Fibroblast of lung (primary cell): ENCODE results near the gene TES. TPM values are rescaled to one million over a fixed set of nuclear protein-coding genes. Genes with fewer than 3 reads are reported as not detected.

Source experiments
- DNase-seq, 2 donors: peaks; one replicate each; pipeline versions ENCODE4 v3.0.0 to v3.0.0-alpha.2; 2010; ENCODE audit warnings: low read depth in 2 of 2
- H2AFZ ChIP-seq: 2 replicates; pipeline ENCODE4 v1.5.1; 2012; ENCODE audit warnings: low read length, control low read depth, inconsistent platforms
- H3K27ac ChIP-seq: 2 replicates; pipeline ENCODE4 v1.5.1; 2011; ENCODE audit warnings: low read length, control low read depth; ENCODE audit not compliant: insufficient read depth
- H3K27me3 ChIP-seq: 2 replicates; pipeline ENCODE4 v1.5.1; 2011; ENCODE audit warnings: mild to moderate bottlenecking, low read length; ENCODE audit not compliant: control insufficient read depth, insufficient read depth
- H3K36me3 ChIP-seq: 2 replicates; pipeline ENCODE4 v1.5.1; 2011; ENCODE audit warnings: low read length; ENCODE audit not compliant: control insufficient read depth, insufficient read depth
- H3K4me1 ChIP-seq: 2 replicates; pipeline ENCODE4 v1.5.1; 2011; ENCODE audit warnings: low read length; ENCODE audit not compliant: control insufficient read depth, insufficient read depth; ENCODE audit errors: extremely low read depth
- H3K4me2 ChIP-seq: 2 replicates; pipeline ENCODE4 v1.5.1; 2011; ENCODE audit warnings: low read length, control low read depth; ENCODE audit not compliant: insufficient read depth; ENCODE audit errors: extremely low read depth
- H3K4me3 ChIP-seq, 4 experiments: fragments of 200-600 bp in 1 of 4; sonication (generic) in 1 of 4; replicated peaks in 1 of 4; 2 replicates each; pipeline ENCODE4 v1.5.1; 2011 to 2016; ENCODE audit warnings: low read length in 4 of 4, low read depth in 3 of 4, mild to moderate bottlenecking in 3 of 4, control low read depth in 2 of 4, inconsistent platforms in 1 of 4, mixed read lengths in 1 of 4; ENCODE audit not compliant: insufficient read depth in 1 of 4; ENCODE audit errors: control extremely low read depth in 1 of 4
- H3K79me2 ChIP-seq: 2 replicates; pipeline ENCODE4 v1.5.1; 2012; ENCODE audit warnings: mild to moderate bottlenecking, low read length, inconsistent platforms; ENCODE audit not compliant: control insufficient read depth, insufficient read depth
- H3K9ac ChIP-seq: 2 replicates; pipeline ENCODE4 v1.5.1; 2011; ENCODE audit warnings: mild to moderate bottlenecking, low read length, control low read depth; ENCODE audit not compliant: insufficient read depth
- H3K9me3 ChIP-seq: 2 replicates; pipeline ENCODE4 v1.5.1; 2012; ENCODE audit warnings: low read depth, low read length; ENCODE audit not compliant: control insufficient read depth, insufficient read depth
- H4K20me1 ChIP-seq: 2 replicates; pipeline ENCODE4 v1.5.1; 2011; ENCODE audit warnings: low read length; ENCODE audit not compliant: control insufficient read depth, insufficient read depth; ENCODE audit errors: extremely low read depth
- EZH2 ChIP-seq: IDR thresholded peaks from 2 replicates; pipeline ENCODE4 v1.5.1; 2012; ENCODE audit warnings: low read length, control low read depth, mild to moderate bottlenecking; ENCODE audit errors: missing control alignments
- polyA plus RNA-seq, 2 donors: library from polyadenylated mRNA; depleted of rRNA in 1 of 2; stranded (reverse) in 1 of 2; unstranded in 1 of 2; fragments of >200 nt; gene quantifications; 2 replicates each; pipeline ENCODE4 v1.2.1, GENCODE V29; 2011 to 2012; ENCODE audit warnings: missing spikeins in 1 of 2
- total RNA-seq: library from RNA; depleted of rRNA; stranded (reverse); fragments of >200 nt; gene quantifications from 2 replicates; pipeline ENCODE4 v1.2.1, GENCODE V29; 2014
- TF ChIP-seq, protein P1 (sequence below), 2 donors: IDR thresholded peaks in 1 of 2; conservative IDR thresholded peaks in 1 of 2; 1 replicate in 1 of 2; 2 replicates in 1 of 2; pipeline ENCODE4 v1.5.1; 2011 to 2012; ENCODE audit warnings: low read length in 2 of 2, control low read depth in 1 of 2, inconsistent platforms in 1 of 2, low read depth in 1 of 2, mild to moderate bottlenecking in 1 of 2

TES gene
- total and polyA plus RNA-seq, 2 donors (not counting 1 experiment from before 2014, with no cell fraction given), result 17.7 to 64.1 TPM

DNA sequence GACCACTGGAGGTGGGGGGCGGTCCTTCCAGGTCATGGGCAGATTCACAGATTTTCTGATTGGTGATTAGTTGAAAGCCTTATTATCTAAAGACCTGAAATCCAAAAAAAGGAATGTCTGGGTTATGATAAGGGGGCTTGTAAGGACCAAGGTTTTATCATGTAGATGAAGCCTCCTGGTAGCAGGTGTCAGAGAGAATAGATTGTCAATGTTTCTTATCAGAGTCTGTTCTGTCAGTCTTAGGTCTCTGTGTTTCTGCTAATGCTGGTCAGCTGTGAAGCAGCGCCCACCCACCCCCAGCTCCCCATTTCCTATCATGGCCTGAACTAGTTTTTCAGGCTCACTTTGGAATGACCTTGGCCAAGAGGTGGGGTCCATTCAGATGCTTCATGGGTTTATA, 21.2 kb downstream of the TES start:
- DNase-seq, result no peak
- H3K9ac ChIP-seq, result no peak overlapping the region
- no peaks in the 10 kb centered on the region for H3K27me3 ChIP-seq
- H3K9me3 ChIP-seq, result no peaks in the 10 kb centered on the region
- peak overlapping the region; percentile 25 for H3K27ac ChIP-seq
- H3K36me3 ChIP-seq, result no peaks in the 10 kb centered on the region
- H3K4me3 ChIP-seq, result no peak overlapping the region
- no peak overlapping the region for H2AFZ ChIP-seq
- H3K4me2 ChIP-seq, result no peak overlapping the region
- H3K79me2 ChIP-seq, result peaks cover 31% of the 10 kb centered on the region
- no peaks in the 10 kb centered on the region for H4K20me1 ChIP-seq
- TF ChIP-seq, protein P1, sequence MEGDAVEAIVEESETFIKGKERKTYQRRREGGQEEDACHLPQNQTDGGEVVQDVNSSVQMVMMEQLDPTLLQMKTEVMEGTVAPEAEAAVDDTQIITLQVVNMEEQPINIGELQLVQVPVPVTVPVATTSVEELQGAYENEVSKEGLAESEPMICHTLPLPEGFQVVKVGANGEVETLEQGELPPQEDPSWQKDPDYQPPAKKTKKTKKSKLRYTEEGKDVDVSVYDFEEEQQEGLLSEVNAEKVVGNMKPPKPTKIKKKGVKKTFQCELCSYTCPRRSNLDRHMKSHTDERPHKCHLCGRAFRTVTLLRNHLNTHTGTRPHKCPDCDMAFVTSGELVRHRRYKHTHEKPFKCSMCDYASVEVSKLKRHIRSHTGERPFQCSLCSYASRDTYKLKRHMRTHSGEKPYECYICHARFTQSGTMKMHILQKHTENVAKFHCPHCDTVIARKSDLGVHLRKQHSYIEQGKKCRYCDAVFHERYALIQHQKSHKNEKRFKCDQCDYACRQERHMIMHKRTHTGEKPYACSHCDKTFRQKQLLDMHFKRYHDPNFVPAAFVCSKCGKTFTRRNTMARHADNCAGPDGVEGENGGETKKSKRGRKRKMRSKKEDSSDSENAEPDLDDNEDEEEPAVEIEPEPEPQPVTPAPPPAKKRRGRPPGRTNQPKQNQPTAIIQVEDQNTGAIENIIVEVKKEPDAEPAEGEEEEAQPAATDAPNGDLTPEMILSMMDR (conservative IDR thresholded peaks at IDR 0.05 in 1 of 2, IDR thresholded peaks at IDR 0.05 in 1 of 2; ENCODE audit: low read depth in 1 of 2, low read length in 2 of 2), result no peak
- TF ChIP-seq EZH2, result no peak
- H3K4me1 ChIP-seq, result peaks cover 30% of the 10 kb centered on the region

DNA sequence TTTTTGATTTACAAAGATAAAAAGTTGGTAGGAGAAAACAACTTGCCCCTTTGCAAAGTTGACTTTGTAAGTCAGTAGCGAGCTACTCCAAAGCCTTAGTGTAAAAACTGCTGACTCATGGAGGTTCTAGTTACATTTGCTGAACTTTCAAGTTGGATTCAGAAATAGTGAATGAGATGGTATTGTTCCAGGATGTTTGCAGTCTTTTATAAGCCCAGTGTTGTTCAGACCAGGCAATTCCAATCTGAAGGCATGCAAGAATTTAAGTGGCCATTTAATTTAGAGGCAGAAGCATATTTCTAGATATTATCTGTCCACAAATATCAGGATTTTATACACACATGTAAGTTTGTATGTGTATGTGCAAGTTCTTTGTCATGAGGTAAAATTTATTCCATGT, 21.6 kb downstream of the TES start:
- peak; percentile 72 to 81 for DNase-seq
- no peaks in the 10 kb centered on the region for H3K27me3 ChIP-seq
- H3K36me3 ChIP-seq, result no peaks in the 10 kb centered on the region
- peaks cover 28% of the 10 kb centered on the region for H3K79me2 ChIP-seq
- no peaks in the 10 kb centered on the region for H3K9me3 ChIP-seq
- peak overlapping the region; percentile 52 for H3K4me2 ChIP-seq
- H2AFZ ChIP-seq, result no peak overlapping the region
- no peaks in the 10 kb centered on the region for H4K20me1 ChIP-seq
- TF ChIP-seq, protein P1 (conservative IDR thresholded peaks at IDR 0.05 in 1 of 2, IDR thresholded peaks at IDR 0.05 in 1 of 2; ENCODE audit: low read depth in 1 of 2, low read length in 2 of 2), result no peak
- no peak for TF ChIP-seq EZH2
- peaks cover 28% of the 10 kb centered on the region for H3K4me1 ChIP-seq
- H3K27ac ChIP-seq, result peak overlapping the region; percentile 25
- H3K9ac ChIP-seq, result no peak overlapping the region
- no peak overlapping the region for H3K4me3 ChIP-seq

DNA sequence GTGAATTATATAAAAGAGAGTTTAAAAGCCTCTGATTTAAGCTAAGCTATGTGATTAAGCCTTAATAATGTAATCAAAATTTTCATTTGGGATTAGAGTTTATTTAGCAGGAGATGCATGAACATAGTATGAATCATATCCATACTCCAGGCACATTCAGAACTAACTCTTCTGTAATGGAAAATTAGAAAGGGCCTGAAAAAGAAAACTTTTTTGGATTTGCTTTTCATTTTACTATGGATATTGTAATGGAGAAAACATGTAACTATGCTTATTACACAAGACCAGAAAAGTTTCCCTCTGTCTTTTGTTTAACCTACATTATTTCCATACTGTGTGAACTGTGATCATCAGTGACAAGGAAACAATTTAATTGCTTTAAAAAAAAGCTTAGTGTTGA, 22.0 kb downstream of the TES start:
- H3K9me3 ChIP-seq, result no peaks in the 10 kb centered on the region
- DNase-seq, result peak; percentile 43 to 58
- H4K20me1 ChIP-seq, result no peaks in the 10 kb centered on the region
- H2AFZ ChIP-seq, result no peak overlapping the region
- H3K79me2 ChIP-seq, result peaks cover 28% of the 10 kb centered on the region
- peaks cover 25% of the 10 kb centered on the region for H3K4me1 ChIP-seq
- H3K27me3 ChIP-seq, result no peaks in the 10 kb centered on the region
- no peak overlapping the region for H3K4me3 ChIP-seq
- H3K9ac ChIP-seq, result no peak overlapping the region
- peak overlapping the region; percentile 13 for H3K27ac ChIP-seq
- no peaks in the 10 kb centered on the region for H3K36me3 ChIP-seq
- H3K4me2 ChIP-seq, result peak overlapping the region; percentile 52
- TF ChIP-seq, protein P1 (conservative IDR thresholded peaks at IDR 0.05 in 1 of 2, IDR thresholded peaks at IDR 0.05 in 1 of 2; ENCODE audit: low read depth in 1 of 2, low read length in 2 of 2), result no peak
